H1 (cell line): ENCODE measurements around the gene GATAD2B. TPM values are rescaled to one million over a fixed set of nuclear protein-coding genes. Genes with fewer than 3 reads are reported as not detected.

Experiments
- CTCF ChIA-PET: fragments of 300-600 bp; sonication (Branson Sonifier 250); formaldehyde crosslinking; loops from one replicate; lab custom pipeline; 2021; ENCODE audit not compliant: partially characterized antibody; lab: Charles Lee
- POLR2A ChIA-PET: fragments of 300-600 bp; sonication (Branson Sonifier 250); formaldehyde crosslinking; loops from one replicate; lab custom pipeline; 2021; ENCODE audit warnings: inconsistent platforms; ENCODE audit not compliant: partially characterized antibody; lab: Charles Lee
- DNase-seq, 2 experiments: peaks; one replicate each; pipeline versions ENCODE4 v3.0.0 to v3.0.0-alpha.2; 2010 to 2022; ENCODE audit warnings: low spot score in 2 of 2, low read depth in 1 of 2, mixed read lengths in 1 of 2
- FAIRE-seq: peaks from 2 replicates; lab custom pipeline; 2011; peaks lifted over from hg19 to GRCh38; lab: Jason Lieb, UNC
- H2AFZ ChIP-seq: 2 replicates; pipeline ENCODE4 v1.8.1; 2012; ENCODE audit warnings: low read length, inconsistent platforms
- H2AK5ac ChIP-seq: 2 replicates; pipeline ENCODE4 v1.6.1; 2013; ENCODE audit warnings: low read depth, low read length
- H2BK120ac ChIP-seq: replicated peaks from 2 replicates; pipeline ENCODE3; 2013; ENCODE audit warnings: low read depth, low read length, inconsistent platforms
- H2BK12ac ChIP-seq: 2 replicates; pipeline ENCODE4 v1.6.1; 2013; ENCODE audit warnings: low read depth, low read length
- H2BK15ac ChIP-seq: 2 replicates; pipeline ENCODE4 v1.6.1; 2013; ENCODE audit warnings: low read length
- H2BK20ac ChIP-seq: 2 replicates; pipeline ENCODE4 v1.6.1; 2013; ENCODE audit warnings: low read length
- H2BK5ac ChIP-seq: 2 replicates; pipeline ENCODE4 v1.6.1; 2013; ENCODE audit warnings: low read depth, low read length
- H3K14ac ChIP-seq: 2 replicates; pipeline ENCODE4 v1.6.1; 2013; ENCODE audit warnings: inconsistent platforms; ENCODE audit not compliant: insufficient read length
- H3K18ac ChIP-seq: 2 replicates; pipeline ENCODE4 v1.6.1; 2013; ENCODE audit warnings: low read length; ENCODE audit errors: extremely low read depth
- H3K23ac ChIP-seq: 2 replicates; pipeline ENCODE4 v1.6.1; 2013; ENCODE audit warnings: inconsistent platforms; ENCODE audit not compliant: insufficient read length
- H3K23me2 ChIP-seq: 2 replicates; pipeline ENCODE4 v1.6.1; 2013; ENCODE audit warnings: low read depth, low read length
- H3K27ac ChIP-seq: 2 replicates; pipeline ENCODE4 v1.6.1; 2011; ENCODE audit warnings: low read depth, low read length, inconsistent platforms
- H3K27me3 ChIP-seq, 4 experiments: replicated peaks in 1 of 4; 1 replicate in 1 of 4; 2 replicates in 3 of 4; pipeline versions ENCODE4 v1.6.1 to v1.8.1; 2011 to 2013; ENCODE audit warnings: low read length in 3 of 4, mild to moderate bottlenecking in 3 of 4, inconsistent platforms in 2 of 4, mixed read lengths in 2 of 4, moderate library complexity in 1 of 4; ENCODE audit not compliant: control insufficient read depth in 3 of 4, insufficient read depth in 3 of 4; ENCODE audit errors: extremely low read depth in 1 of 4
- H3K36me3 ChIP-seq, 4 experiments: 2 replicates each; pipeline versions ENCODE4 v1.6.1 to v1.8.1; 2011 to 2013; ENCODE audit warnings: mild to moderate bottlenecking in 4 of 4, low read length in 3 of 4, moderate library complexity in 2 of 4, control low read depth in 1 of 4, inconsistent platforms in 1 of 4; ENCODE audit not compliant: insufficient read depth in 4 of 4, control insufficient read depth in 2 of 4
- H3K4ac ChIP-seq: replicated peaks from 2 replicates; pipeline ENCODE3; 2013; ENCODE audit warnings: low read length, low read depth, mixed read lengths, inconsistent platforms; ENCODE audit not compliant: insufficient read length
- H3K4me1 ChIP-seq, 4 experiments: replicated peaks in 1 of 4; 1 replicate in 1 of 4; 2 replicates in 3 of 4; pipeline versions ENCODE4 v1.6.1 to v1.8.1; 2011 to 2013; ENCODE audit warnings: low read length in 3 of 4, inconsistent platforms in 2 of 4, mixed read lengths in 1 of 4; ENCODE audit not compliant: insufficient read depth in 4 of 4, control insufficient read depth in 3 of 4
- H3K4me2 ChIP-seq, 2 experiments: 2 replicates each; pipeline versions ENCODE4 v1.6.1 to v1.8.1; 2011 to 2013; ENCODE audit warnings: low read depth in 2 of 2, low read length in 2 of 2, control low read depth in 1 of 2, inconsistent platforms in 1 of 2, mild to moderate bottlenecking in 1 of 2; ENCODE audit not compliant: insufficient read depth in 1 of 2
- H3K4me3 ChIP-seq, 4 experiments: fragments of 200-600, 300-600 bp in 1 of 4; sonication (generic), shearing (Covaris generic), sonication (Bioruptor Twin) in 1 of 4; 2 replicates each; pipeline versions ENCODE4 v1.5.1 to v1.8.1; 2011 to 2016; ENCODE audit warnings: low read length in 4 of 4, low read depth in 3 of 4, control low read depth in 2 of 4, inconsistent platforms in 2 of 4, mild to moderate bottlenecking in 2 of 4, mixed read lengths in 1 of 4, moderate library complexity in 1 of 4; ENCODE audit not compliant: insufficient read depth in 2 of 4; ENCODE audit errors: extremely low read depth in 1 of 4
- H3K56ac ChIP-seq: replicated peaks from 2 replicates; pipeline ENCODE3; 2013; ENCODE audit warnings: low read depth, mild to moderate bottlenecking, mixed read lengths, low read length, inconsistent platforms; ENCODE audit not compliant: insufficient read length
- H3K79me1 ChIP-seq: 2 replicates; pipeline ENCODE4 v1.6.1; 2013; ENCODE audit warnings: low read depth, low read length, control low read depth
- H3K79me2 ChIP-seq, 2 experiments: 2 replicates each; pipeline versions ENCODE4 v1.6.1 to v1.8.1; 2012 to 2013; ENCODE audit warnings: low read length in 2 of 2, mild to moderate bottlenecking in 2 of 2, inconsistent platforms in 1 of 2; ENCODE audit not compliant: insufficient read depth in 2 of 2, control insufficient read depth in 1 of 2
- H3K9ac ChIP-seq, 4 experiments: replicated peaks in 1 of 4; 1 replicate in 1 of 4; 2 replicates in 3 of 4; pipeline versions ENCODE4 v1.6.1 to v1.8.1; 2011 to 2013; ENCODE audit warnings: low read depth in 3 of 4, low read length in 3 of 4, control low read depth in 2 of 4, mild to moderate bottlenecking in 2 of 4, moderate library complexity in 2 of 4, inconsistent platforms in 1 of 4; ENCODE audit errors: extremely low read depth in 1 of 4
- H3K9me3 ChIP-seq, 2 experiments: 2 replicates each; pipeline versions ENCODE4 v1.6.1 to v1.8.1; 2012 to 2013; ENCODE audit warnings: mild to moderate bottlenecking in 2 of 2, moderate library complexity in 2 of 2, control low read depth in 1 of 2, inconsistent platforms in 1 of 2, low read depth in 1 of 2, low read length in 1 of 2, mixed read lengths in 1 of 2; ENCODE audit not compliant: insufficient read depth in 2 of 2
- H4K20me1 ChIP-seq, 2 experiments: replicated peaks in 1 of 2; 2 replicates each; pipeline versions ENCODE3 to v1.8.1; 2011 to 2013; ENCODE audit warnings: inconsistent platforms in 2 of 2, low read length in 2 of 2, mild to moderate bottlenecking in 1 of 2; ENCODE audit not compliant: insufficient read depth in 2 of 2, control insufficient read depth in 1 of 2
- H4K5ac ChIP-seq: 2 replicates; pipeline ENCODE4 v1.6.1; 2013; ENCODE audit warnings: low read length, low read depth, mixed read lengths, inconsistent platforms; ENCODE audit not compliant: insufficient read length
- H4K8ac ChIP-seq: 2 replicates; pipeline ENCODE4 v1.8.0; 2013; ENCODE audit warnings: mild to moderate bottlenecking, moderate library complexity, low read length, inconsistent platforms; ENCODE audit not compliant: insufficient read depth; ENCODE audit errors: extremely low read depth
- H4K91ac ChIP-seq: replicated peaks from 2 replicates; pipeline ENCODE3; 2013; ENCODE audit warnings: low read length, mixed read lengths, inconsistent platforms; ENCODE audit not compliant: insufficient read length
- BRCA1 ChIP-seq: IDR thresholded peaks from 2 replicates; pipeline ENCODE4 v1.6.1; 2012; ENCODE audit warnings: low read depth, low read length, improper control_type of control experiment
- CEBPB ChIP-seq: IDR thresholded peaks from 2 replicates; pipeline ENCODE4 v1.6.1; 2012; ENCODE audit warnings: low read depth, low read length
- CHD2 ChIP-seq: IDR thresholded peaks from 2 replicates; pipeline ENCODE4 v1.6.1; 2012; ENCODE audit warnings: low read length, improper control_type of control experiment
- CTBP2 ChIP-seq: IDR thresholded peaks from 2 replicates; pipeline ENCODE4 v1.7.0; 2011; ENCODE audit warnings: borderline replicate concordance, mild to moderate bottlenecking, moderate library complexity, mixed read lengths, low read length; ENCODE audit not compliant: insufficient read depth, insufficient read length
- EZH2 ChIP-seq: fragments of 200-600 bp; sonication (generic); IDR thresholded peaks from 2 replicates; pipeline ENCODE4 v1.7.1; 2012; ENCODE audit warnings: low read depth, mild to moderate bottlenecking, moderate library complexity, low read length, inconsistent platforms; ENCODE audit not compliant: severe bottlenecking
- GTF2F1 ChIP-seq: IDR thresholded peaks from 2 replicates; pipeline ENCODE4 v1.6.1; 2012; ENCODE audit warnings: low read depth, low read length, improper control_type of control experiment, borderline replicate concordance
- KDM1A ChIP-seq: fragments of 200-600, 300-600 bp; sonication (generic); IDR thresholded peaks from 2 replicates; pipeline ENCODE4 v1.7.1; 2016; ENCODE audit warnings: mild to moderate bottlenecking, low read length, borderline replicate concordance
- PHF8 ChIP-seq: fragments of 200-600 bp; sonication (generic); conservative IDR thresholded peaks from 2 replicates; pipeline ENCODE4 v1.7.1; 2012; ENCODE audit warnings: low read depth, mild to moderate bottlenecking, inconsistent platforms, low read length, moderate library complexity
- TAF1 ChIP-seq: IDR thresholded peaks from 2 replicates; pipeline ENCODE4 v1.6.1; 2011; ENCODE audit warnings: mild to moderate bottlenecking, low read depth, low read length
- TBP ChIP-seq: IDR thresholded peaks from 2 replicates; pipeline ENCODE4 v1.6.1; 2011; ENCODE audit warnings: low read depth, low read length, improper control_type of control experiment
- WGBS, 2 experiments: shearing (Covaris generic) in 1 of 2; methylation state at CpG; one replicate each; pipeline versions ENCODE4 v1.1.6 to v1.1.7; 2013 to 2015; ENCODE audit warnings: low lambda C conversion rate in 2 of 2, mixed read lengths in 2 of 2, inconsistent platforms in 1 of 2, low coverage in 1 of 2, missing lambda C conversion rate in 1 of 2; ENCODE audit not compliant: insufficient replicate concordance in 2 of 2, insufficient coverage in 1 of 2, insufficient read length in 1 of 2; ENCODE audit errors: extremely low coverage in 1 of 2, missing lambda C conversion rate in 1 of 2; 5-methylcytosine and 5-hydroxymethylcytosine counted together
- polyA plus RNA-seq, 7 experiments: library from polyadenylated mRNA; depleted of rRNA in 3 of 7; stranded (reverse) in 5 of 7; unstranded in 2 of 7; fragments of >200 nt in 5 of 7; fragments of 200-250 nt in 2 of 7; gene quantifications; 1 replicate in 5 of 7; 2 replicates in 1 of 7; 4 replicates in 1 of 7; pipeline versions ENCODE4 v1.2.1 to v1.2.3, GENCODE V29; 2011 to 2013; ENCODE audit warnings: missing spikeins in 2 of 7, mixed read lengths in 2 of 7
- total RNA-seq: library from RNA; stranded (reverse); fragmentation: NEBNext Ultra II Directional; extraction: Animal tissue kit (Norgen Biotek cat#: 25700); gene quantifications from 2 replicates; pipeline ENCODE4 v1.2.1, GENCODE V29; 2021
- TF ChIP-seq, protein P1 (sequence below): IDR thresholded peaks from 2 replicates; pipeline ENCODE4 v1.6.1; 2011; ENCODE audit warnings: low read depth, mild to moderate bottlenecking, low read length; ENCODE audit not compliant: insufficient read depth

GATAD2B gene
- total and polyA plus RNA-seq, 2 of the 8 experiments (the other 6 are each of a cell fraction or from before 2014, with no cell fraction given), result 8.4 to 39.1 TPM

DNA sequence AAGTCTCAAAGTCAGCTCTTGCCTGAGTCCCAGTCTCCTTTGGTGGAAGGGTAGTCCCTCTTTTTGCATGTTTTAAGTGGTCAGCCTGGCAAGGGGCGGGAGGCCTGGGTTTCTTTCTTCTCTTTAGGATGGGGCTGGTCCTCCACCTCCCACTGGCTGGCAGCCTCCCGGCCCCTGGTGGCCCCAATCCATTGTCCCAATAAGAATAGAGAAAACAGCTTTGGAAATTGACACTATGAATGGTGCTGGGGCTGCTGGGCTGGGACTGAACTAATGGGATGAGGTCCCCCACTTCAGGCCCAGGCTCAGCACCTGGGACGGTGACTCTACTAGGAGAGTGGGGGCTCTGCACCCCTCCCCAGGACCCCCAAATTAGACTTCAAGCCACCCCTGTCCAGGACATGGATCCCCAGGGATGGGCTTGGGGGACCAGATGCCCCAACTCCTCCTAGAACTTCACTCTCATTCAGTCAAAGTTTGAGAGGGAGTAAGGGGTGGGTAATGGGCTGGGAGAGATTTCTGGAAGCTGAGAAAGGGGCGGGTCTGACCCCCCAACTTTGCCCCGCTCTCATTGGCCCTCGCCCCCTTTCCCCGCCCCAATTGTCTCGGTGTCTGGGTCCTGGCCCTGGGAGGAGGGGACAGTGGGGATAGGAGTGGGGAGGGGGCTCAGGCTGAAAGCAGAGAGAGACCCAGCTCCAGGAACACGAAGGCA lies 129.4 kb downstream of the GATAD2B start:
- 59% methylated on average over 4 of the region's 9 CpGs; no CpG with 5 or more reads in 1 of the 2 experiments for WGBS, 2 experiments
- no peak overlapping the region for H2BK120ac ChIP-seq
- no peaks in the 10 kb centered on the region for H3K36me3 ChIP-seq
- H2BK5ac ChIP-seq, result peak overlapping the region; percentile 83; the same call in 1 of the 2 replicates
- peak overlapping the region; percentile 45 for H4K91ac ChIP-seq
- H3K79me1 ChIP-seq, result no peaks in the 10 kb centered on the region
- H3K56ac ChIP-seq, result no peak overlapping the region
- no peak overlapping the region for H2AK5ac ChIP-seq
- CTCF ChIA-PET, result interaction anchor here (0.8 to 2.1 kb wide), 4 partner anchors 9 to 121 kb away, joined by 3 to 11 read pairs (median 3); no protein-coding TSS in a partner anchor
- POLR2A ChIA-PET, result interaction anchor here (0.9 to 15.1 kb wide), 8 partner anchors 13 to 200 kb away, joined by 3 to 153 read pairs (median 4); partner anchors contain the start of genes CHTOP, GATAD2B, RPS27 and SLC27A3
- H3K4me2 ChIP-seq, result peak overlapping the region; percentile 60 to 61; a peak in 3 of 4 replicates
- H3K4ac ChIP-seq, result no peak overlapping the region
- FAIRE-seq, result no peak
- peak overlapping the region; percentile 10; the same call in 1 of the 2 replicates for H2BK20ac ChIP-seq
- H2AFZ ChIP-seq, result no peak overlapping the region
- no peaks in the 10 kb centered on the region; the same call in 1 of the 2 replicates for H3K23me2 ChIP-seq
- no peak overlapping the region for H4K8ac ChIP-seq
- H3K4me3 ChIP-seq, result peak overlapping the region in 3 of 4 experiments; percentile 8 to 48 (median 11); a peak in 4 of 8 replicates
- H4K5ac ChIP-seq, result no peak overlapping the region
- H3K23ac ChIP-seq, result no peak overlapping the region
- no peaks in the 10 kb centered on the region for H3K9me3 ChIP-seq
- H3K27me3 ChIP-seq, result no peaks in the 10 kb centered on the region; a peak in 1 of 7 replicates
- H3K18ac ChIP-seq, result peak overlapping the region; percentile 24
- no peak overlapping the region for H3K14ac ChIP-seq
- H3K79me2 ChIP-seq, result no peaks in the 10 kb centered on the region
- H3K27ac ChIP-seq, result no peak overlapping the region
- H2BK15ac ChIP-seq, result 0 out of 2 replicates have a peak overlapping the region, but pooled peaks have one; percentile 61
- H3K9ac ChIP-seq, result no peak overlapping the region
- peaks cover 0 to 4% of the 10 kb centered on the region in 2 experiments for H4K20me1 ChIP-seq
- peaks cover 6 to 32% (median 22%) of the 10 kb centered on the region in 4 experiments for H3K4me1 ChIP-seq
- DNase-seq, result peak in 1 of 2 experiments; percentile 58
- H2BK12ac ChIP-seq, result peak overlapping the region; percentile 77; the same call in 1 of the 2 replicates
- TF ChIP-seq KDM1A (no peak), GTF2F1 (no peak), PHF8 (no peak), BRCA1 (no peak), TBP (no peak), CHD2 (no peak), EZH2 (no peak), TAF1 (no peak), CEBPB (no peak), CTBP2 (no peak)
- TF ChIP-seq, protein P1, sequence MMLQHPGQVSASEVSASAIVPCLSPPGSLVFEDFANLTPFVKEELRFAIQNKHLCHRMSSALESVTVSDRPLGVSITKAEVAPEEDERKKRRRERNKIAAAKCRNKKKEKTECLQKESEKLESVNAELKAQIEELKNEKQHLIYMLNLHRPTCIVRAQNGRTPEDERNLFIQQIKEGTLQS, result no peak
